Kidney capillary endothelial cell (primary cell): ENCODE results near the gene FSTL1.
A peak's percentile ranks its signal among the peaks of the same experiment; 100 is the strongest.

Experiments used
- DNase-seq: peaks from one replicate; pipeline ENCODE4 v3.0.0-alpha.2; 2018; ENCODE audit warnings: low spot score

Gene FSTL1

GRCh38 chr3:120440001-120440703 lies 10.6 kb downstream of the FSTL1 start:
- no peak for DNase-seq

DNA sequence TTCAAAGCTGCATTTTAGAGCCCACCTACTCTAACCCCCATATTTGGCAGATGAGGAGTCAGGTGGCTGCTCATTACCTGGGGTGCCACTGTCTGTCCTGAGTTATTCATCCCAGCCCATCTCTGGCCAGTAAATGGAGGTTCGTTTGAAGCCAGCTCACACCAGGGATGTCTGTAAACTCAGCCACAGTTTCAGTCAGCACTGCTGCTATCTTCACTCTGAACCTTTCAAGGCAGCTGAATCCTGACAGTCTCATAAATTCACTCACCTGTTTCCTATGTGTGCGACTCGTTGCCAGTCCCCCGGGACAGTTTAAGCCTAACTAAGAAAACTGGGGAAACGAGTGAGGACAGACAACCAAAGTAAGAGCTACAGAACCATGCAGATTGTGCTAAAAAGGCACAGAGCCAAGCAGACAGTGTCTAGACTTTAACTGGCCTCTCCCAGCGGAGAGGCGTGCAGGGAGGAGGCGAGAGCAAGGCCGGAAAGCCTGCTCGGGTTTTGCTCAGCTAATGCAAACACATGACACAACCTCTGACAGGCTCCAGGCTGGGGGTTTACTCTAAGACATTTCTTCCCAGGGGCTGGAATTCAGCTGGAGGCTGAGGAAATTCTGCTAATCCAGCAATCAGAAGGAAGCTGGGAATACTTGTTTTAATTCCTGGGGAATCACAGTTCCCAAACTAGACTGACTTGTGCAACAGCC lies 12.0 kb downstream of the FSTL1 start:
- DNase-seq = peak; percentile 88

GRCh38 chr3:120438216-120438615 lies 12.6 kb downstream of the FSTL1 start:
- no peak for DNase-seq

GRCh38 chr3:120437559-120437958 lies 13.2 kb downstream of the FSTL1 start:
- DNase-seq = no peak

- DNase-seq = no peak
These were observed 14.2 kb downstream of the FSTL1 start for GRCh38 chr3:120436523-120437050.

DNA sequence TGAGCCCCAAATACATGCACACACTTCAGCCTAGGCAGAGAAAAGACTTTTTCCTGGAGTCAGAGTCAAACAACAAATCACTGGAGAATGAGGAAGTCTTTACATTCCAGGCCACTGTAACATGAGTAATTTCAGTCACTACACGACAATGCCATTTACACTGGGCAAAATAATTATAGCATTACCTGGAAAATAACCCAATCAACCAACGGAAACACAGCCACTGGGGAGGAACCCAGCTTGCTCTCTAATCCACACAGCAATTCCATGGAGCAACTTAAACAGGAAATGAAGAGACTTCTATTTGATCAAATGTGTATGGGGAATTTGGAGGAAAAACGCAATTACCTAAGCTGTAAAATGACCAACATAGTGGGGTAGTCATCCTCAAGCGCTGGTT lies 15.2 kb downstream of the FSTL1 start:
- peak; percentile 97 for DNase-seq

DNA sequence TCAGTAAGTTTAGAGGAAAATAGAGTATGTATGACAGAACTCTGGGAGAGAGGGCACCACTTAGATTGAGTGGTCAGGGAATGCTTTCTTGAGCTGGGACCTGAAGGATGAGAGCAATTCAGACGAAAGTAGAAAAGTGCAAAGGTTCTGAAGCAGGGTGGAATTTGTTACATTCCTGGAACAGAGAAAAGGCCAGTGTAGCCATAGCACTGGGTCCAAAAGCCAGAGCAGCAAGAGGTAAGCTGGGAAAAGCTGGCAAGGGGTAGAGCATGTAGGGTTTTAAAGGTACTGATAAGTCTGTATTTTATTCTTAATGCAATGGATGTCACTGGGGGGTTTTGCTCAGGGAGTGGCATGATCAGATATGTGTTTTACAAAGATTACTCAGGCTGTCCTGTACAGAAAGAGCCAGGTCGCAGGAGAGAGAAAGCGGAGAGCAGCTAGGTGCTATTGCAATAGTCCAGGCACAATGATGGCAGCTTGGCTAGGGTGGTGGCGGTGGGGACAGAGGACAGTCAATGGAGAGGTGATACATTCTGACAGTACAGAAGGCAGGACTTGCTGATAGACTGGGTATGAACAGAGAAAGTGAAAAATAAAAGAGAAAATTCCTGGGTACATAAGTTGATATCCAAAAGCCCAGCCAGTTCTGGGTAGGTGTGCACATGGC lies 17.0 kb downstream of the FSTL1 start:
- no peak for DNase-seq

DNA sequence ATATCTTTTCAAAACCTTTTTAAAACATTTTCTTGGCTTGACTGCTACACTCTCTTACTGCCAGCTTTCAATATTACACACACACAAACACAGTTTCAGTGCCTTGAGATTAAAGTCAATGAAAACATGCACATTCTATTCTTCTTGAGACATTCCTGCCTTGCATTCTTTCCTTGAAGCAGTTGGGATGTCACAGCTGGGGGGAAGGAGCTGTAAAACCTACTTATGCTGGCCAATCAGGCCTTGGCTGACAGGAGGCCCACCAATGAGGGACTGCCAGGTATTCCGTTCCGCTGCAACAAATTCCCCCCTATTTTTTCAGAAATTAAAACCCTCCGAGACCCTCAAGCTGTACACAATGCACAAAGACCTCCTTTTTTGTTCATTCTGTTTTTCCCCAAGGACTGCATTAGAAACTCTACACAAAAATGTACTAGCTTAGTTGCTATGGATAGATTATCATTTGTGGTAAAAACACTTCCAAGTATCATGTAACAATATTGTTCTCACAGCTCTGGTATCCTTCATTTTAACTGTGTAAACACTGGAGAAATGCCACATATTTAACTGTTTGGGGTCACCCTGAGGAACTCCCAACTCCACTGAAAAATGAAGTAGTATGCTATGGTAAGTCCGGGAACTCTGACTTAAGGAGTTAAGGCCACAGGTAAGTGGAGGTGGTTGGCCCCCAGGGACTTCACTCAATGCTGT lies 18.5 kb downstream of the FSTL1 start:
- no peak for DNase-seq

GRCh38 chr3:120429921-120430361 lies 20.9 kb downstream of the FSTL1 start:
- DNase-seq = no peak

GRCh38 chr3:120428924-120429323 lies 21.9 kb downstream of the FSTL1 start:
- DNase-seq = no peak

DNA sequence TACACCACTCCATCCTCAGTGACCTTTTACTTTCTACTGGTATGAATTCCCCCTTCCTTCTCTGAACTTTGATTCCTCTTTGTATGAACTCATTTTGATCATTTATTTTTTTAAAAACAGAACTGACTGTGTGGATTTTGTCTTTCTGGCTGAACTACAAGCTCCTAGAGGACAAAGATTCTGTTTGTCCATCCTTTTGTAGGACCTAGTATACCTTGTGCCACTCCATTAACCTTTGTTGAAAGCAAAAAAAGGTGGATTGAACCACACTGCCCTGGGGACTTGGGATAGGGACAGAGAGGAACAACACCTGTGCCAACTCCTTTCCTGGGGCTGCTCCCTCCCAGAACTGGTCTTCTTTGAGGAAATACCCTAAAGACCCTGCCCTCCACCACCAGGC lies 23.6 kb downstream of the FSTL1 start:
- DNase-seq = no peak

DNA sequence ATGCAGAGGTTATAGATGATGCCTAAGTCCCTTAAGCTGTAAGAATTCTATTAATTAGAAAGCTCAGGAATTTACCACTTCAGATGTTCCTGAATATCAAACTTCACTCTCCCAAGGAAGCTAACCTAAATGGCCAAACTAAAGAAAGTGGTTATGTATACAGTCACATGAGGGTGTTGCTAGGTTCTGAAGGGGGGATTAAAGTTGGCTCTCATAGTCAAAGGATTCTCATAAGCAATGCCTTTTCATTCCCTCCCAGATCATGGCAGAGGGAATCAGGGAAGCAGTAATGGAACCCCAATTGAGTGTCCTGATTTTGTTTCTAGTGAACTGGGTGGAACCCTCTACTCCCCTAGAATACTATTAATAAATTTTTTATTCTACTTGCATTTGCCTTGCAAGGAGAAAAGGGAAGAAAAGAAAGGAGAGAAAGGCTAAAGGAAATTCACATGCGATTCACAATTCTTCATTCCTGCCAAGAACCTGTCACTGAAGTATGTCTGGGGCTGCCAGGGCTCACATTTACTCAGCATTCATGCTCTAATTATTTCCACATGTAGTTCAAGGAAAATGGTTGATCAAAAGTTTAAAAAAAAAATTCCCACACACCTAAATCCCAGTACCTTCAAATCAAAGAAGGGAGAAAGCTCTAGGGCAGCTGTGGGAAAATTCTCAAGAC lies 25.1 kb downstream of the FSTL1 start:
- DNase-seq = no peak

DNA sequence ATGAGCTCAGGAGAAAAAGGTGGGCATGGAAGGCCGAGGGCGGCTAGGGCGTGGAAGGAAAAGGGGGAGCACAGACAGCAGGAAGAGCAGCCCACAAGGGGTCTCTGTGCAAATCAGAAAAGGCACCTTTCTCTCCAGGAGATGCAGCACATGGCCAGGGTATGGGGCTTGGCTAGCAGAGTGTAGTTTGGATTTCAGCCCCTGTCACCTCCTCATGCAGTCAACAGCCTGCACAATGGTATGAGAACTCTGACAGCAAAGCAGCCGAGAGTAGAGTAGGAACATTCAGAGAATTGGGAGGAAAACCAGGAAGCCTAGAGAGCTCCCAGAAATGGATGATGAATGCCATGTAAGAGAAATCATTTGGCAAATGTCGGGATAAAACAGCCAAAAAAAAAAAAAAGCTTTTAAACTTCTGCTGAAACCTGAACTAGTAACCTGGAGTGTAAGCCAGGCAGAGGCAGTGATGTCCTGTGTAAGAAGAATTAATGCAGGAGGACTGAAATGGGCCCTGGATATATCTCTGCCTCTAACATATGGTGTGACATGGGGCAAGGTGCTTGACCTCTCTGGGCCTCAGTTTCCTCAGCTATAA lies 25.7 kb downstream of the FSTL1 start:
- DNase-seq = no peak

- no peak for DNase-seq
These were observed 26.3 kb downstream of the FSTL1 start for GRCh38 chr3:120424506-120424905.

GRCh38 chr3:120423432-120423831 lies 27.4 kb downstream of the FSTL1 start:
- DNase-seq = no peak

GRCh38 chr3:120421926-120422325 lies 28.9 kb downstream of the FSTL1 start:
- no peak for DNase-seq

- DNase-seq = no peak
These were observed 29.8 kb downstream of the FSTL1 start for GRCh38 chr3:120420928-120421551.

GRCh38 chr3:120420360-120420759 lies 30.4 kb downstream of the FSTL1 start:
- DNase-seq = no peak

DNA sequence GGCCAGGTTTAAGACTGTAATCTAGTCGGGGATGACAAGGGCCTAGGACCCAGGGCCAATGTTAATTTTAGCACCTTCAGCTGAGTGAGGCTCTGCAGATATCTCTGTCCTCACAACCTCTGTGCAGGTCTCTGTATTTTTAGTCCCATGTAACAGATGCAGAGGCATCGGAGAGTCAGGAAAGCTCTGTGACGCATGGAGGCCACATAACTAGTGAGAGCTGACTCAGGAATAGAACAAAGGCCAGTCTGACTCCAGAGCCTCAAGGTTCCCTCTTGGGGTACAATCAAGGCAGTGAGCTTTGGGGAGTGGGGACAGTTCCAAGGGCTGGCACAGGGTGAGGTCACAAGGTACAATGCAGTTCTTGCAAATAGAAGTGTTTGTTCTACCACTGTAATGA lies 31.0 kb downstream of the FSTL1 start:
- DNase-seq = no peak

GRCh38 chr3:120418866-120419490 lies 31.8 kb downstream of the FSTL1 start:
- DNase-seq = peak; percentile 44
